ENCODE results near the gene KRTAP7-1.

DNA sequence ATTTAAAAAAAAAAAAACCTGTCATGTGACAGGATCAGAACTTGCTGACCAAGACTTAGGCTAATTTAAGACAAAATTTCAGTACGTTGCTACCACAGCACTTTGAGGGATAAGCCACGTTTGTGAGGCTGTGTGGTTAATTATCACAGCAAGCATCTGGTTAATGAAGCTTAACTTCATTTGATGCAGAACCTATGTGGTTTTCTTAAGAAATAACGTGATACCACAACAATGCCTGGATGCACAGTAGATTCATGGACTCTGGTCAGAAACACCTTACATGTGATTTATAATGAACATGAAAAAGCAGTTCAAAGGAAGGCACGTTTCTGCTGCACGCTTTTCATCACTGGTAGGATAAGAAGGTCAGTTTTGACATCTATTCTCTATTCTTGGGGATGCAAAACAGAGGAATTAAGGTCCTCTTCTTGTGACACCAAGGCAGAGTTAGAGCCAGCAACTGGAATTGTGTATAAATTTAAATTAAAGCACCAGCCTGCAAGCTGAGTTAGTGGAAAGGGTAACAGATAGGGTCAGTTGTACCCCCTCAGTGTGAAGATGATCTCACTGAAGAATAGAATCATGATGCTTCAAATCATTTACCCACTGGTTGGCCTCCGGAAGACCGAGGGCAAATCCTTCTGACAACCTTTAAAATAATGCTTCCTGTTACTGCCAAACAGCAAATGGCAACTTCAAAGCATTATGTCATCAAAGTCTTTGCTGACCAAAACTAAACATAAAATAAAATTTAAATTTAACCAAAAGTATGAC lies 10.5 kb downstream of the KRTAP7-1 start:
- TF ChIP-seq CTCF (IDR thresholded peaks at IDR 0.05), result no peak
- TF ChIP-seq EZH2 (IDR thresholded peaks at IDR 0.05; ENCODE audit: borderline replicate concordance, insufficient read depth, low read depth, low read length, poor library complexity, severe bottlenecking), result no peak

Data from B cell (primary cell).